Measurements from ENCODE around the gene VAV1.

VAV1 gene

GRCh38 chr19:6772028-6772865 lies at the start of gene VAV1:
TSS of gene VAV1 (plus strand) at chr19:6772708. CDS start at chr19:6772808, 100 bp downstream.
- peak; percentile 47 for DNase-seq (ENCODE audit: low read depth, low spot score)

- DNase-seq (ENCODE audit: low read depth, low spot score), result no peak
Observed at GRCh38 chr19:6723108-6723618, 49.3 kb upstream of the VAV1 start.

GRCh38 chr19:6723738-6724137 lies 48.8 kb upstream of the VAV1 start:
- no peak for DNase-seq (ENCODE audit: low read depth, low spot score)

- no peak for DNase-seq (ENCODE audit: low read depth, low spot score)
Observed at GRCh38 chr19:6724631-6725492, 47.6 kb upstream of the VAV1 start.

GRCh38 chr19:6725513-6726231 lies 46.8 kb upstream of the VAV1 start:
- DNase-seq (ENCODE audit: low read depth, low spot score), result no peak

- no peak for DNase-seq (ENCODE audit: low read depth, low spot score)
Observed at GRCh38 chr19:6728346-6728745, 44.2 kb upstream of the VAV1 start.

GRCh38 chr19:6729573-6730152 lies 42.8 kb upstream of the VAV1 start:
- DNase-seq (ENCODE audit: low read depth, low spot score), result no peak

- no peak for DNase-seq (ENCODE audit: low read depth, low spot score)
Observed at GRCh38 chr19:6730153-6730804, 42.2 kb upstream of the VAV1 start.

- DNase-seq (ENCODE audit: low read depth, low spot score), result no peak
Observed at GRCh38 chr19:6730941-6731670, 41.4 kb upstream of the VAV1 start.

- no peak for DNase-seq (ENCODE audit: low read depth, low spot score)
Observed at GRCh38 chr19:6731822-6732221, 40.7 kb upstream of the VAV1 start.

- DNase-seq (ENCODE audit: low read depth, low spot score), result no peak
Observed at GRCh38 chr19:6732803-6733337, 39.6 kb upstream of the VAV1 start.

GRCh38 chr19:6733338-6734095 lies 39.0 kb upstream of the VAV1 start:
- DNase-seq (ENCODE audit: low read depth, low spot score), result no peak

- DNase-seq (ENCODE audit: low read depth, low spot score), result no peak
Observed at GRCh38 chr19:6734096-6734696, 38.3 kb upstream of the VAV1 start.

- DNase-seq (ENCODE audit: low read depth, low spot score), result no peak
Observed at GRCh38 chr19:6735181-6735911, 37.2 kb upstream of the VAV1 start.

- peak; percentile 28 for DNase-seq (ENCODE audit: low read depth, low spot score)
Observed at GRCh38 chr19:6736169-6736916, 36.2 kb upstream of the VAV1 start.

- no peak for DNase-seq (ENCODE audit: low read depth, low spot score)
Observed at GRCh38 chr19:6736917-6737283, 35.6 kb upstream of the VAV1 start.

GRCh38 chr19:6737284-6737872 lies 35.1 kb upstream of the VAV1 start, which contains the start of gene GPR108:
TSS of gene GPR108 (minus strand) at chr19:6737580. CDS start at chr19:6737576, 4 bp downstream.
- peak; percentile 98 for DNase-seq (ENCODE audit: low read depth, low spot score)
